GM18505 (cell line): ENCODE results near the gene EEF2KMT.
"Not testable (repeated sequence)": the region's sequence is repeated elsewhere in the genome, so short reads cannot be mapped to it uniquely, and the experiment has no call there.

Source experiments
- ATAC-seq: cut with Tn5 transposase; IDR thresholded peaks from one replicate; pipeline ENCODE4 v1.9.1; 2021; ENCODE audit not compliant: unreplicated experiment
- POLR2A ChIP-seq: IDR thresholded peaks from 4 replicates; pipeline ENCODE4 v1.6.1; 2011; ENCODE audit warnings: borderline replicate concordance; ENCODE audit not compliant: insufficient read depth, insufficient read length; ENCODE audit errors: extremely low read depth

The EEF2KMT gene, protein sequence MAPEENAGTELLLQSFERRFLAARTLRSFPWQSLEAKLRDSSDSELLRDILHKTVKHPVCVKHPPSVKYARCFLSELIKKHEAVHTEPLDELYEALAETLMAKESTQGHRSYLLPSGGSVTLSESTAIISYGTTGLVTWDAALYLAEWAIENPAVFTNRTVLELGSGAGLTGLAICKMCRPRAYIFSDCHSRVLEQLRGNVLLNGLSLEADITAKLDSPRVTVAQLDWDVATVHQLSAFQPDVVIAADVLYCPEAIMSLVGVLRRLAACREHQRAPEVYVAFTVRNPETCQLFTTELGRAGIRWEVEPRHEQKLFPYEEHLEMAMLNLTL

DNA sequence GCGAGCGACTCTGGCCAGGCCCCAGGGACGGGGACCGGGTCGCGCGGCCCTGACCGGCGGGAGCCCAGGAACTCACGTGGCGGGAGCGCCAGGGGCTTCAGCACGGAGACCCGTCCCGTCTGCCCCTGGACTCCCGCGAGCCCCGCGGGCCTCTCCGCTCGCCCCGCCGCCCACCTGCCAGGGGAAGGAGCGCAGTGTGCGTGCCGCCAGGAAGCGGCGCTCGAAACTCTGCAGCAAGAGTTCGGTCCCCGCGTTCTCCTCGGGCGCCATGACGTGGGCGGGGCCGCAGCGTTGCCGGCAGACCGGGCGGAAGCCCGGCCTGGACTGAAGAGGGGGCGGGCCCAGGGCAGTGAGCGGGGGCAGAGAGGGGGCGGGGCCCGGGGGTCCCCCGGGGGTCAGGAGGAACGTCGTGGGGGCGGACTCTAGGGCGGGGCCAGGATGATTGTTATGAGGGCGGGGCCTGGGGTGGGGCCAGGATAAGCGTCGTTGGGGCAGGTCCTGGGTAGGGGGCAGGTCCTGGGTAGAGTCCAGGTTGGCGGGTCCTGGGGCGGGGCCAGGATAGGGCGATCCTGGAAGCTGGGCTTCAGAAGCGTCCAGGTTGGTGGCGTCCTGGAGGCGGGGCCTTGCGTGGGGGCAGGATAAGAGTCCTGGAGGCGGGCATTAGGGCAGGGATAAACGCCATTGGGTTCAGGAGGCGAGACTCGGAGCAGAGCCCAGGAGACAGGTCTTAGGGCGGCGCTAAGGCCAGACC, at the start of gene EEF2KMT:
TSS of gene EEF2KMT (minus strand) at position 326 of the 751 bp plus-strand sequence. CDS start at position 270, 56 bp downstream.
- peak; percentile 98 for ATAC-seq

DNA sequence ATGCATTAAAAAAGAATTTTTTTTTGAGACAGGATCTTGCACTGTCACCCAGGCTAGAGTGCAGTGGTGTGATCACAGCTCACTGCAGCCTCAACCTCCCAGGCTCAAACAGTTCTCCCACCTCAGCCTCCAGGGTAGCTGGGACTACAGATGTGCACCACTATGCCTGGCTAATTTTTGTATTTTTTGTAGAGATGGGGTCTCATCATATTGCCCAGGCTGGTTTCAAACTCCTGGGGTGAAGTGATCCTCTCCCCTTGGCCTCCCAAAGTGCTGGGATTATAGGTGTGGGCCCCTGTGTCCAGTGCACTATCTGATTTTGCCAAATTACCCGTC, 47.0 kb upstream of the EEF2KMT start:
- not testable (repeated sequence) for ATAC-seq

DNA sequence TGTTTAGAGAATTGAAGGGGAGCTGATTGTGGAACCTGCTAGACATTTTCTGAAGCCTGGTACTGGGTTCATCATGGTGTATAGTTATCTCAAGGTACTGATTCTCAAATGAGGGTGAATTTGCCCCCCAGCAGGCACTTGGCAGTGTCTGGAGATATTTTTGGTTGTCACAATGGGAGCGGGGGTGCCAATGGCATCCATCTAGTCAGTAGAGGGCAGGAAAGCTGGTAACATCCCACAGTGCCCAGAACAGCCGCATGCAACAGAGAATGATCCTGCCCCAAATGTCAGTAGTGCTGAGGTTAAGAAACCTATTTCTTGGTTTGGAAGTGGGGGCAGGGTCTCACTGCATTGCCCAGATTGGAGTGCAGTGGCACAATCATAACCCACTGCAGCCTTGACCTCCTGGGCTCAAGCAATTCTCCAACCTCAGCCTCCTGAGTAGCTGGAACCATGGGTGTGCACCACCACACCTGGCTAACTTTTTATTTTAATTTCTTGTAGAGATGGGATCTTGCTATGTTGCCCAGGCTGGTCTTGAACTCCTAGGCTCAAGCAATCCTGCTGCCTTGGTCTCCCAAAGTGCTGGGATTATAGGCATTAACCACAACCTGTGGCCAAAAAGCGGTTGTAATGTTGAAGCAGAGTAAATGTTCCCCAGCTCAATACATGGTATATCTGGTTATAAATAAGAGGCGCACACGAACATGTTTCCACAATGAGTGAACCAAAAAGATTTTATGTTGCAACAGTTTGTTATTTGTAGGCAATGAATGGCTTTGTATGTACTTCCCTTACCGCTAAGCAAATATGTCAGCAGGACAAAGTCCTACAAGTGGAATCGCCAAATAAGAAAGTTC, 46.4 kb upstream of the EEF2KMT start:
- no peak for ATAC-seq
- TF ChIP-seq POLR2A, result no peak

DNA sequence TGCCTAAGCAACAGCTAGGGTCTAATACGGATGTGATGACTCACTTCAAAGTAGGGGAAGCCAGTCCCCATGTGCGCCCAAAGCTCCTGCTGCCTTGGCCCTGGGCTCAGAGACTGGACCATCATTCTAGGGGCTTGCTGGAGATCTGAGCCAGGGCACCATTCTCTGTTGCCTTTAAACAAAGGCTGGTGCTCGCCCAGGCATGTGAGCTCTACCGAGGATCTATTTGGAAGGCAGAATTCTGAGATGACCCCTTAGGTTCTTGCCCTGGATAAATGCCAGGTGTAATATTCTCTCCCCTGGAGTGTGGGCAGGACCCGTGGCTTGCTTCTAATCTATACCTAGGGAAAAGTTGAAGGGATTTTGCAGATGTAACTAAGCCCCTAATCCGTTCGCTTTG, 42.6 kb upstream of the EEF2KMT start:
- not testable (repeated sequence) for ATAC-seq

DNA sequence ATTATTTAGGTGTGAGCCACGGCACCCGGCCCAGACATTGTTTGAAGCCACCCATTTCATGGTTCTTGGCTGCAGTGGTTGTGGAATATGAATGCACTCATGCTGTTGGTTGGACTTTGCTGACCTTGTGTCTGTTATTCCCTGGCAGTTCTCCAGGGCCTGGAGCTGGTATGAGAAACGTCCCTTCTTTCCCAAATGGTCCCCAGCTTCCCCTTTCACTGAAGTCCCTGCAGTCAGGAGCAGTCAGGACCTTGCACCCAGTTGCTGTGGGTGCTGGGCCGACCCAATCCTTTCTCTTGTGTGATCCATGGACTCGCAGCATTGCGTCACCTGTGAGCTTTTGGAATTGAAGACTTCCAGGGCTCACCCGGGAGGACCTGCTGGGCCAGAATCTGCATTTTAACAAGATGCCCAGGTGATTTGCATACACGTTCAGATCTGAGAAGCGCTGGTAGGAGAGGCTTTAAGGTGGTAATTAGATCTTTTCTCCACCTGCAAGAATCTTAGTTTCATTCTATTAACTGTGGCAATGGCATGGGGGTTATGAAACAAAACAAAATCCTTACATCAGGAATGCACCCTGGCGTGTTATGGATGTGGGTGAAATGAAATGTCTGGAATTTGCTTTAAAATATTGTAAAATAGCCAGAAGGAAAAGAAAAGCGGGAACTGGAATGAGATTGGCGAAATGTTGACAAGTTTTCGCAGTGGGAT, 37.3 kb upstream of the EEF2KMT start:
- not testable (repeated sequence) for ATAC-seq

DNA sequence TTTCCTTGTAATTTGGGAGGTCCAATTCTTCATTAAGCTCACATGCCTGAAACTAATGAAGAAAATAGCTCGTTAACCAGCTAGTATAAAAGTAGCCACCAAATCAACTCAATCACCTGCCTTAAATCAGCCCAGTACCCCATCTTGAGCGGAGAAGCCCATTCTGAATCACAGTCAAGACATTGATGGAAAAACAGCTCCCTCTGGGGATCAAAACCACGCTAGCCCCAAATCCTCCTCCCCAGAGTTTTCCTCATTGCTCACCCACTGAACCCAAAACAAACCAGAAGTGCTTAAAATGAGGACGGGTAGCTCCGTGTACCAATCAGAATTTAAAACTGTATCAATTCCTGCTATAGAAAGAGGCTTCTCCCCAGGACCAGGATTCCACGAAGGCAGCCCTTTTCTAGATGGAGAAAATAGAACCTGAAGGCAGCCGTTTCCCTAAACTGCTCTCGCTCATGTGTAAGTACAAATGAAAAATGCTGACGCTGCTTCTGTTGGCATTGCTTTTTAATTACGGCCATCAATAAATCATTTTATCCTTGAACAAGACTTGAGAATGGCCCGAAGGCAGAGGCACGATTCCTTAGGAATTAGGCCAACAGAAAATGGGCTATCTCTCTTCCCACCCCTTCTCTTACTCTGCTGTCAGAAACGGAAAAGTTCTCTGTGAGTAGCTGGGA, 35.5 kb upstream of the EEF2KMT start:
- ATAC-seq, result not testable (repeated sequence)

DNA sequence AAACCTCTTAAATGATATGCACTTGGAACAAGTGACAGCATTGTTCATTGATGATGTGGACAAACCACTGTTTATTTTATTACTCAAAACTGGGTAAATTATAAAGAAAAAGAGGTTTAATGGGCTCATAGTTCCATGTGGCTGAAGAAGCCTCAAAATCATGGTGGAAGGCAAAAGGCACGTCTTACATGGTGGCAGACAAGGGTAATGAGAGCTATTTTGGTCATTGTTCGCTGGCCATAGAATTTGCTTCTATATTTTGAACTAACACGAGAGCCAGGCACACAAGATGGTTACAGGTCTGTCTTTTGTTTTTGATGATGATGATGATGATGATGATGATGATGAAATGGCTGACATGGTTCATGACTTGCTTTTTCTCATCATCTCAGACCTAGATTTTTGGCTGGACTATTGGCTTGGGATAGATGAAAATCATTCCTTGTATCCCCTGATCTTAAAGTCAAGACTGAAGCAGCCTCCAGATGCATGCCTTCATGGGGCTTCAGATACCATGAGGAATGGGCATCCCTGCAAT, 33.9 kb upstream of the EEF2KMT start:
- not testable (repeated sequence) for ATAC-seq

DNA sequence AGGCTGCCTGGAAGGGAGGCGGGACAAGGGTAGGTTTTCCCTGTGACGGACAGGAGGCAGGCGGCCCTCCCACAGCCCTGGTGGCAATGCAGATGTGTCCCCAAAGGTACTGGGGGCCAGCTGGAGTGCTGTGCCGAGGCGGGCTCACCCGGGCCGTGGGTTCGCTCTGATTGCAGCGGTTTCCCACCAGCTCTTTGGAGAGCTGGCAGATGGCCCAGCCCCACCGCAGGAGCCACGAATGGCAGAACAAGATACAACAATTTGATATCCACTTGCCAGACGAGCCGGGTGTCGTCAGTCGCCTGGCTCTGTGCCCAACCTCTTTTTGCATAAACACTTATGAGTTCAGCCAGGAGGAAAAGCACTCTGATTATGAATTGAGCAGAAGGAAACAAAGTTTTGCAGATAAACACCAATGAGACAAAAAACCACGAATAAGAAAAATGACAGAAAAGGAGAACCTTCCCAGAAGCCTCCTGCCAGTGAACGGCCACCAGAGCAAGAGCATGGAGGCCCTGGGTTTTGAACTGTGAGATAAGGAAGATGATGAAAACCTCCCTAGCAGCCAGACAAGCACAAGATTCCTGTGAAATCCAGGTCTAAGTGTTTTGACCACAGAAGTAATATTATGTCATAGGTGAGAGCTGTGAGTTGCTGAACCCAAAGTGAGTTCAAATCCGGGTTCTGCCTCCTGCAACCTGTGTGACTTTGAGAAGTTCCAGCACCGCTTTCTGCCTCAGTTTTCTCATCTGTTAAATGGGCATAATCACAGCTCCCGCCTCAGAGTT, 19.9 kb upstream of the EEF2KMT start:
- ATAC-seq, result not testable (repeated sequence)

DNA sequence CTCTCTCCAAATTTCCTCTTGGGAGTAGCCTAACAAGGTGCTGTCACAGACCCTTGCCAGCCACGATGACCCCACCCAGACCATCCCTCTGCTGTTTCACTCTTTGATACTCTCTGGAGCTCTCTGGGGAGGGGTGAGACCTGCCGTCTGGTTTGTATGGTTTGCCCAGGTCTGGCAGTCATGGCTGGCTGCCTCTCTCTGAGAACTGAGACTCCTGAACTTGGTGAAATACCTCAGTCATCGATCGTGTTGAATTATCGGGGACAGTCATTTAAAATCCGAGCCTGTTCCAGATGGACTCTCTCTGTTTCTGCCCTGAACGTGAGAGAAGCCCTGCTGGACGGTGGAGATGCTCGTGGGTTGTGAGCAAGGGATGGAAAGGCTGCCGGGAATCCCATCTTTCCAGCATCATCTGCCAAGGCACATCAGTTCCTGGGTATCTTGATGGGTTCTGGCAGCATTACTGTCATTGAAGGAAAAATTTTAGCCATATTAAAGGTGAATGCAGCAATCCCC, 19.2 kb upstream of the EEF2KMT start:
- ATAC-seq, result not testable (repeated sequence)

DNA sequence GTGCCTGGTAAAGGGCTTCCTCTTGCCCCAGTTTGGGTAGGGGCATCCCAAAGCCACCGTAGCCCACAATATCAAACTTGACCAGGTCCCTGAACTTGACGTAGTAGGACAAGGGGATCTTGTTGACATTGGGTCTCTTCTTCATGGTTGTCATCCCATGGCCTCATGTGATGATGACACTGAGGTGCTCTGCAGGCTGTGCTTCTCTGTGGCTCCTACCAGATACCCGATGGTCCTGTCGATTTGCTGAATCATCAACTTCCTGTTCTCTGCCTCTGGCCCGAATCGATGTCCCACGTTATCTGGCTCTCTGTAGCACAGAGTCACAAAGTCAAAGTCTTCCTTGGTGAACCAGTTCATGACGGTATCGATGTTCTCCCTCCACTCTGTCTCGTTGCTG, 13.3 kb upstream of the EEF2KMT start:
- not testable (repeated sequence) for ATAC-seq

DNA sequence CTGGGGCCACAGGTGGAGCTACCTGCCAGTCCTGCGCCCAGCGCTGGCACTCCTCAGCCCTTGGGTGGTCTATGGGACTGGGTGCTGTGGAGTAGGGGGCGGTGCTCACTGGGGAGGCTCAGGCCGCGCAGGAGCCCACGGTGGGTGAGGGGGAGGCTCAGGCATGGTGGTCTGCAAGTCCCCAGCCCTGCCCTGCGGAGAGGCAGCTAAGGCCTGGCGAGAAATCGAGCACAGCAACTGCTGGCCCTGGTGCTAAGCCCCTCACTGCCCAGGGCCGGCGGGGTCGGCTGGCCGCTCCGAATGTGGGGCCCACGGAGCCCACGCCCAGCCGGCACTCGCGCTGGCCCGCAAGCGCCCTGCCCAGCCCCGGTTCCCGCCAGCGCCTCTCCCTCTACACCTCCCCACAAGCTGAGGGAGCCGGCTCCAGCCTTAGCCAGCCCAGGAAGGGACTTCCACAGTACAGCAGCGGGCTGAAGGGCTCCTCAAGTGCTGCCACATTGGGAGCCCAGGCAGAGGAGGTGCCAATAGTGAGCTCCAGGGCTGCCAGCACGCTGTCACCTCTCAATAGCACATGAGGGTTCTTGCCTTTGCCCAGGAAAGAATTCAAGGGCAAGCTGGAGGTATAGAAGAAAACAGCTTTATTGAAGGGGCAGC, 11.0 kb upstream of the EEF2KMT start:
- ATAC-seq, result no peak
- no peak for TF ChIP-seq POLR2A

DNA sequence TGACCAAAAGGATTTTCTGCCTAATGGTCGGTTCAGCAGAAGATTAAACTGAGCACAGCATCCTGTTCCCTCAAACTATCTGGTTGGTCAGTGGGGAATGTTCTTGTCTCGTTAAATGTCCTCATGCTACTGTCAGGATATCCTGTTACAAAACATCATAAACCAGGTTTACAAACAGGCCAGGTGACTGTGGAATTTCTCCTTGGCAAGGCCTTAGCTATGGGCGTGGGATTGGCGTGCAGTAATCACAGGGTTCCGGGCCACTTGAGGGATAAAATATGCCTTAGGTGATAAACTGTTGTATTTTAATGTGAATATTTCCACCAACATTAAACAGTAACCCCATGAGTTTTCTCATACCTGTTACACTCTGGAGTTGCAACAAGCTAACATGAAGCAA, 7.4 kb upstream of the EEF2KMT start:
- not testable (repeated sequence) for ATAC-seq

DNA sequence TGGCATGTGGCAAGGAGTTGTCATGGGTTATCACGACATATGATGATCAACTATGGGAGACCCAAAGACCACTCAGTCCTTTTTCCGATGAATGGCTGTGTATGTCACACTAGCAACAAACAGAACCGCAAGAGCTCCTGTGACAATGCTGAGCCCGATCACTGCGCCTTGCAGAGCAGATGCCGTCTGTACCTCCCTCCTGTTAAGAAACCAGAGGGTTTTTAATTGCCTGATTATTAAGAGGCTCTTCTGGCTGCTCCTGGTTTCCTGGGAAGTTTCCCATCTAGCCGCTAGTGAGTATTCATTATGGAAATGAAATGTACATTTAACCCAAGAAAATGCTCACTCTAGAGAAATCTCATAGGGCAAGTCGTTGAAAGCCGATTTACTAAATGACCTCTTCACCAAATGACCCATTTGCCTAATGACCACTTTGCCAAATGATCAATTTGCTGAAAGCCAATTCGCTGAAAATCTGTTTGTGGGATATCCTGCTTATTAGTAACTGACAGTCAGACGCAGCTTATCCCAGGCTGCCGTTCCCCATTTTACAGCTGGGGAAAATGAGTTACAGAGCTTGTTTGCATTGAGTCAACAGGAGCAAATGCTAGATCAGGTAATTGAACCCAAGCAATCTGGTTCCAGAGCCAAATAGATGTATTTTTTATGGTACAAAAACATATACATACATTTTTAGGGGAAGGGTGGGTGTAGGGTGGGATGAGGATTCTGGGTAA, 5.9 kb upstream of the EEF2KMT start:
- ATAC-seq, result not testable (repeated sequence)

DNA sequence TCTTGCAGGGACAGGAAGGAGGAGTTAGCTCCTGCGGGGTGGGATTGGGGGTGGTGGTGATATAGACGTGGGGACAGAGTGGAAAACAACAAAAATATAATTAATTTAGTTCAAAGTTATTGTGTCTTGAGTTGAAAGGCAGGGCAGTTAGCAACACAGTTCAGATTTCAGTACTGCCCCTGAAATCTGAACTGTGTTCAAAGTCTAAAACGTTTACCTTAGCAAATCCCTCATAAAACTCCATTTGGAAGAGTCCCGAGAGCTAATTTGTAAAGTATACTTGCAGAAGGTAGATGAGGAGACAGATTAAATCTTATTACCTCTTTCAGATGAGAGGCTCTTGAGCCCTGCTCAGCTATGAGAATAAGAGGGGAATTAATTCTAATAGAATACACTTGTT, 1.6 kb upstream of the EEF2KMT start:
- ATAC-seq, result not testable (repeated sequence)

DNA sequence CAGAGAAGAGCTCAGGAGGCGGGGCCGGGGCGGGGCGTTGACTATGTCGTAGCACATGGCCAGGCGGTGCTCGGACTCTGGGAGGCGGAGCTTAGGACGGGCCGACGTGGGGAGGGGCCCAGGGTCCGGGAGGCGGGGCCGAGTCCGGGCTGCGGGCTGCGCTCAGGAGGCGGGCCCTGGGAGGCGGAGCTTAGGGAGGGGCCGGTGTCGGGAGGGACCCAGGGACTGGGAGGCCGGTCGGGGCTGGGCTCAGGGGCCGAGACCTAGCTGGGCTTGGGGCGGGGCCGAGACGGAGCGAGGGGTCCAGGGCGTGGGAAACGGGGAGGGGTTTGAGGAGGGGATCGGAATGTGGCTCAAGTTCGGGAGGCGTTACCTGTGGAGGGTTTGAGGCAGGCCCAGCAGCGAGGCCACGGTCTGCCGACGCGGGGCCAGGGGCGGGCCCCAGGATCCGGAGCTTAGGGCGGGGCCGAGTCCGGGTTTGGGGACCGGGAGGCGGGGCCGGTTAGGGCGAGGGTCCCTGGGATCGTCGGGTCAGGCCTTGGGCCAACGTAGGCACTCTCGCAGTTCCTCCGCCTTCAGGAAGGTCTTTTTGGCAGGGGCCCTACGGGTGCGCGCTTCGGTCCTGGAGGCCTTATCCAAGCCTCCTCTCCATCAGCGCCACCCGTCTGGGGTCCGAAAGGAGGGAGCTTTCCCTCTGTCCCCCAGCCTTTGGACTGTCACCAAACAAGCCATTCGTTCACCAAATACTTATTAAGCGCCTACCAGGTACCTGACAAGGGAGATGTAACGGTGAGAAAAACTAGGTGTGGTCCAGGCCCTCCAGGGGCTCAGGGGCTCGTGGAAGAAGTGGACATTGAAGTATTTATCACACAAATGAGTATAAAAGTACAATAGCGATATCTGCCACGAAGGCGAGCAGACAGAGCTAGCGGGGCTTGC, 895 bp upstream of the EEF2KMT start:
- ATAC-seq, result not testable (repeated sequence)

DNA sequence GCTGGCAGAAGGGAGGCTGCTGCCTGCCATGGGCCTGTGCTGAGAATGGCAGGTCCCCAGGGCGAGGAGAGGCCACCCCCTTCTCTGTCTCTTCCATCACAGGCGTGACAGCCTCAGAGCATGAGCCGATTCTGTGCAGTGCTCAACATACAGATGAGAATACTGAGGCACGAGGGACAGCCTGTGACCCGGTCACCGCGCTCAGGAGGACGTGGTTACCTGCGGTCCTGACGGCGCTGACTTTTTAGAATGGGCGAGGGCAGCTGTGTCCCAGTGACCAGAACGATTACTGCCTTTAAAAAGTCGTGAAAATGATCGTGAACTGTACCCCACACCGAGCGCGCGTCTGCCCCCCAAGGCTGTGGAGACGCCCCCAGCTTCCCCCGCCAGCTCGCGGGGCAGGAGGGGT, 530 bp downstream of the EEF2KMT start:
- ATAC-seq, result not testable (repeated sequence)
